HG02870 (cell line): Measurements from ENCODE around the gene PSMF1.

Experiments used
- ATAC-seq: cut with Tn5 transposase; IDR thresholded peaks from one replicate; pipeline ENCODE4 v1.9.1; 2021; ENCODE audit warnings: mild to moderate bottlenecking, moderate library complexity; ENCODE audit not compliant: unreplicated experiment

The PSMF1 gene

GRCh38 chr20:1118336-1119127 is at the start of gene PSMF1:
Gene PSMF1, plus strand, starts transcription at chr20:1118602. Its CDS starts 172 bp downstream, at chr20:1118774.
- peak; percentile 94 for ATAC-seq

GRCh38 chr20:1072258-1072657 is 46.1 kb upstream of the PSMF1 start:
- ATAC-seq = no peak

GRCh38 chr20:1075616-1076015 is 42.8 kb upstream of the PSMF1 start:
- no peak for ATAC-seq

DNA sequence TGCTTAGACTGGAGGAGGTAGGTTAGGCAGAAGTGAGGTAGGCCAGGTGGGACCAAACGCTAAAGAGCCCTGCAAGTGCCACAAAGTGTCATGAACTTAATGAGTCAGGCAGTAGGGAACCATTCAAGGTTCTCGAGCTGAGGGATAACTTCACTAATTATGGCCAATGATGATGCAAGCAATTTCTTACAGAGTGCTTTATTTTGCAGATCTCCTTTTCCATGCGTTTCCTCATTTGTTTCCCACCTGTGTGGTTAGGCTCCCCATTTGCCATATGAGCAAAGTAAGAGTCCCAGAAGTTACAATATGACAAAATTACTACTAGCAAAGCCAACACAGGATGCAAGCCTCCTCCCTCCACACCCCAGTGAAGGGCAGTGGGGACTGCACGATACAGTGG is 36.5 kb upstream of the PSMF1 start:
- no peak for ATAC-seq

- no peak for ATAC-seq
Measured at GRCh38 chr20:1083431-1084080, 34.8 kb upstream of the PSMF1 start.

DNA sequence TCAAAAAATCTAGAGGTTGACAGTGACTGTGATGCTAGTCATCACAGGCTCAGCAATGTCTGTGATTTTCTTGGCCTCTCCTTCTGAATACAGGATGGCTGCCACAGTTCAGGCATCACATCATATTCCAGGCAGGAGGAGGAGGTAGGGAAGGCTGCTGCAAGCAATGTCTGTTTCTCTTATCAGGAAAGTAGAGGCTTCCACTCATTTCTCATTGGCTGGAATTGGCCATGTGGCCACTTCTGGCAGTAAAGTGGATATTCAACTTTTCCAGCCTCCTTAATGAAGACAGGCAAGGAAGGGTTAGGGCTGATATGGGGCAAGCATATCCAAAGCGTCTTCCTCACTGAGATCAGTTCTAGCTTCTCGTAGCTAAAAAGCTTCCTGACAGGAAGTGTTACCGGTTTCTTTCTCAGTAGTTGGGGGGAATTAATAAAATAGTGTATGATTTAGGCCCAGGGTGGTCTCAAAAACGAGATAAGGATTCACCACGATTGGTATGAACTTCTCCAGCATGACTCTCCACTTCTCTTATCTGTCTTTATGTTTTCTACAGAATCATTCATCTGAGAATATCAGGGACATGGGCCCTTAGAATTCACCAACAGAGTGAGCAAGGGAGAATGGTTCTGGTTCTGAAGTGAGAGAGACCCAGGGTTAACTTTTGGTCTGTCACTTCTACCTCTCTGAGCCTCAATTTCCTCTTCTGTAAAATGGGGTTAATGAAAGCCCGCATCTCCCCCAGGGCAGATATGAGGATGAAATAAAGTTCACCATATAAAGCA is 32.7 kb upstream of the PSMF1 start:
- no peak for ATAC-seq

GRCh38 chr20:1086277-1087213 is 31.9 kb upstream of the PSMF1 start:
- ATAC-seq = no peak

DNA sequence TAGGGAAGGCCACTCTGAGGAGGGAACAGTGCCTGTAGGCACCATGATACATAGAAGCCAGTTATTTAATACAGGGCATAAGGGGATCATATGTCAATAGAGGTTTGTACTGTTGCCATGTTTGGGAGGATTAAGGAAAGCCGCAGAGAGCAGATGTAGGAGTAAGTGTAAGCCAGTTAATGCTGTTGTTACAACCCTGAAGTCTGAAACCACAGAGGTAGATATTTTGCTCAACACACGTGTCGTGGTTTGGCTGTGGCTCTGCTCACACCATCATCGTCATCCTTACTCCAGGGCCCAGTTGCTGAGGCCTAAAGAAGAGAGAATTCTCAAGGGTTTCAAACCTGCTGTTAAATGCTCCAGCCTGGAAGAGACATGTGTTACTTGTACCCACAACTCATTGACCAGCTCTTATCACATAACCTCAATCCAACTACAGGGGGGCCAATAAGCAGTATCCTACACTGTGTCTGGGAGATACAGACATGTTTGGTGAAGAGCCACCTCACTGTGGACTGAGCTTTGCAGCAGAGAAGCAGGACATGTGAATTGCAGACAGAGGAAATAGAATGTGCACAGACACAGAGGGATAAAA is 31.0 kb upstream of the PSMF1 start:
- ATAC-seq = no peak

DNA sequence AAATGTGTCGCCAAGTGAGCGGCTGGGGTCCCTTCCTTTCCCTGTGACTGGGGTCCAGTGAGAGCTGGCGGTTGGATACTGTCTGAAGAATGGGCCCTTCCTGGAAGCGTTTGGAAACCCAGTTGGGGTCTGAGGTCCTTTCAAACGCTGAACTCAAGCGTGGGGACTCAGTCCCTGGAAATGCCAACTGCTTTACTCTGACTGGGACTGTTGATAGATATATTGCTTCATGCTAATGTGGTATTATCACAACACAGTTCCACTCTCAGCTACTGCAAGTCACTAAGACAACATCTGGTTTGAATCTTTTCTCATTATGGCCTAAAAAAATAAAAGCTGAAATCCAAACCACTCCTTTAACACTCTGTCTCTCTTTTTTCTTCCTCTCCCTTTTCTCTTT is 23.7 kb upstream of the PSMF1 start:
- ATAC-seq = no peak

DNA sequence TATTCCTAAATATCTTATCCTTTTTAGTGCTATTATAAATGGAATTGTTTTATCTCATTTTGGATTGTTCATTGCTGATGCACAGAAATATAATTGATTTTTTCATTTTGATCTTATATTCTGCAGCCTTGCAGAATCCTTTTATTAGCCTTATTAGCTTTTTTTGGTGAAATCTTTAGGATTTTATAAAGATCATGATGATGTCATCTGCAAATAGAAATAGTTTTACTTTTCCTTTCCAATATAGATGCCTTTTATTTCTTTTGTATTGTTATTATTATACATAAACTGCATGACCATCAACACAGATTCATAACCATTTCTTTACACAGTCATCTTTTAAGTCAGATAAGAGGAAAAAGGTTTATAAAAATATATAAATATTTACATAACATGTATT is 16.9 kb upstream of the PSMF1 start:
- no peak for ATAC-seq

DNA sequence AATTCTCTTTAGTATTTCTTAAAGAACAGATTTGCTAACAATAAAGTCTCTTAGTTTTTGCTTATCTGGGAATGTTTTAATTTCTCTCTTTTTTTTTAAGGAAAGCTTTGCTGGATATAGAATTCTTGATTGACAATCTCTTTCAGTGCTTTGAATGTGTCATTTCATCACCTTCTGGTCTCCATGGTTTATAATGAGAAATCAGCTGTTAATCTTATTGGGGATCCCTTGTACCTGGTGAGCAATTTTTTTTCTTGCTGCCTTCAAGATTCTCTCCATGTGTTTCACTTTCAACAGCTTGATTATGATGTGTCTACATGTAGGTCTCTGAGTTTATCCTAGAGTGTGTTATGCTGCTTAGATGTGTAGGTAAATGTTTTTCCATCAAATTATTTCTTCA is 16.4 kb upstream of the PSMF1 start:
- ATAC-seq = no peak

GRCh38 chr20:1103751-1104150 is 14.7 kb upstream of the PSMF1 start:
- ATAC-seq = no peak

DNA sequence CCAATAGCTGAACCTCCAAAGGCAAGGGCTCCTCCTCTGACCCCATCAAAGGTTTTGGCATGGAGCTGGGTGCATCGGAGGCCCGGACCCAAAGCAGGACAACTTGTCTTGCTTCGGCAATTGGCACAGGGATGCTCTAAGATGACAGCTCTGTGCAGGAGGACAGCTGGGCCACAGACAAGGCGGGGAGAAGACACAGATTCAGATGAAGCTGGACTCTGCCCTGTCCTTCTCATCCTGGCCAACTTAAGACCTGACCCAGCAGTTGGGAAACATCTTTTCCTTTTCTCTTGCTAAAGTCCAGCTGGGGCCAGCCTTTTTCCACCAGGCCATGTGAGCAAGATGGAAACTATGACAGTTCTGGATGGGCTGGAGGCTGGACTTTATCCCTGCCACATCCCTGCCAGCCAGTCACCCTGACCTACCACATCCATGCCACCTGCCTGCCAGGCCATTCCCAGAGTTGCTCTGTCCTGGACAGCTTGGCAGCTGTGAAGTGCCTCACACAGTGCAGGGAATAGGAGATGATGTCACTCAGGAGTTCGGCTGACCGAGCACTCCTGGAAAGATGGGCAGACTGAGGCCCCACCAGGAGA is 12.7 kb upstream of the PSMF1 start:
- ATAC-seq = no peak

DNA sequence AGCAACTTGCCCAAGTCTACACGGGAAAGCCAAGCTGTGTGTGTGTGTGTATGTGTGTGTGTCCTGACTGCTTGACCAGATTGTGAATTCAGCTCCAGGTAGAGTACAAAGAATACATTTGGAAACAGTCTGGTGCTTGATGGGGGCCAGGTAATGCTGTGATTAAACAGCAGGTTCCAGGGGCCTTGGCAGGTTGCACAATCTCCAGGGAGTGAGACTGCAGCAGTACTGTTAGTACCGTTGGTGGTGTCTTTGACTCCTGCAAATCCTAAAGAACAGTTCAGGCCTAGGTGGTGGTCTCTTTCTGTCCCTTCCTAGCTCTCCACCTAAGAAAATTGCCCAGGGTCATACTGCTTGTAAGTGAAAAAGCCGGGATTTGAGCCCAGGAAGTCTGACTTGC is 11.2 kb upstream of the PSMF1 start:
- ATAC-seq = no peak

- no peak for ATAC-seq
Measured at GRCh38 chr20:1108437-1108920, 9.9 kb upstream of the PSMF1 start.

DNA sequence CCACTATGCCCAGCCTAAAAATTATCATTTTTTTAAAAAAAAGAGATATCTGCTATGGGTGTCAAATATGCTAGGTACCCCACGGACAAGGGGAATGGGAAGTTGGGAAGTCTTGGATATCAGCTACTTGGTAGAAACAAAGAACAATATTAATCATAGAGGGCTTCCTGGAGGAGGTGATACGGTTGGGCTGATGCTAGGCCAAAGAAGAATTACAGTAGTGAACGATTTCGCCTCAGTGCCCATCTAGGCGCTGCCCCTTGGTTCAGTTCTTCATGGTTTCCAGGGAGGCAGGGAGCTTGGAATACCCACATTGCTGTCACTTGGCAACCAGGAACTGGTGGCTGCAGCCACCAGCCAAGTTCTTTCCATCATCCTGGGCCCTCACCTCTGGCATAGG is 5.5 kb upstream of the PSMF1 start:
- no peak for ATAC-seq

- ATAC-seq = no peak
Measured at GRCh38 chr20:1118004-1118335, 432 bp upstream of the PSMF1 start.

DNA sequence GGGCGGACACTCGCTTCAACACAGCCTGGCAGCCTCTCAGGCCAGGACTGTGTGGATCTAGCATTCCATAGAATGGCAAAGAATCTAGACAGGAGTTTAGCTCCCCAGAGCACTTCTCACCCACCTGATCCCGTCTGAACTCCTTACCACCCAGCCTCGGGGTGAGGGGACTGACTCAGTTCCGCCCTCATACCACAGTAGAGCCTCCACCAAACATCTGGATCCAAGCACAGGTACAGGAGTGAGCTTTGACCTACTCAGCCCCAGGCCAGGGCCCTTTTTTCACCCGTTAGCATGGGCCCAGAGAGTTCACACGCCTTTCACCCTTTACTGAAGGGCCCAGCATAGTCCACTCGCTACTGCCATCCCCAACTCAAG is 715 bp downstream of the PSMF1 start:
- no peak for ATAC-seq

GRCh38 chr20:1119524-1119923 is 1.1 kb downstream of the PSMF1 start:
- no peak for ATAC-seq

DNA sequence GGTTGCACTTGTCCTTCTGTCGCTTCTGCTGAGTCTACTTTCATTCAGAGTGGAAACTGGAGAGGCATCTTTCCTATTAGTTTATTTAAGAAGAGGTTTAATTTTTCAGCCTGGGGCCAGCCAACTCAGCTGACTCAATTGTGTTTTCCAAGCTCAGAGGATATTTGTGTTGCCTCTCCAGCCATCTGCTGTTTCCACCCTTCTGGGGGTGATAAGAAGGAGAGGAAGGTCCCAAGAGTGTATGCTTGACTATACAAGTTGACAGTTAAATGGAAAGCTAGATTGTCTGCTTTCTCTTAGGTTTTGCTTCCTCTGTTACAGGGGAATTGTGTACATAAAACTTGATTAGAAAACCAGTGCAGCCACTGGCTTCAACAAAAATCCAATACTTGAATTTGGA is 3.0 kb downstream of the PSMF1 start:
- no peak for ATAC-seq
